KMS-11 (cell line): ENCODE measurements around the gene RAB31.

Source experiments
- H2AFZ ChIP-seq: fragments of 200-600 bp; sonication (generic); 2 replicates; pipeline ENCODE4 v1.6.1; 2016; ENCODE audit warnings: antibody characterized with exemption, mixed run types, low read depth
- H3K27ac ChIP-seq: fragments of 200-600 bp; sonication (generic); 2 replicates; pipeline ENCODE4 v1.6.1; 2016; ENCODE audit warnings: mild to moderate bottlenecking, mixed run types
- H3K27me3 ChIP-seq: fragments of 200-600 bp; sonication (generic); 2 replicates; pipeline ENCODE4 v1.6.1; 2017; ENCODE audit warnings: mild to moderate bottlenecking, low read depth, mixed run types, moderate library complexity; ENCODE audit not compliant: insufficient read depth
- H3K36me3 ChIP-seq: fragments of 200-600 bp; sonication (generic); 2 replicates; pipeline ENCODE4 v1.6.1; 2017; ENCODE audit warnings: mild to moderate bottlenecking, mixed run types; ENCODE audit not compliant: insufficient read depth
- H3K4me1 ChIP-seq: fragments of 200-600 bp; sonication (generic); 2 replicates; pipeline ENCODE4 v1.6.1; 2016; ENCODE audit warnings: mild to moderate bottlenecking, low read depth, mixed run types; ENCODE audit not compliant: poor library complexity, severe bottlenecking
- H3K4me2 ChIP-seq: fragments of 200-600 bp; sonication (generic); 2 replicates; pipeline ENCODE4 v1.7.0; 2016; ENCODE audit warnings: mild to moderate bottlenecking, mixed run types
- H3K4me3 ChIP-seq: fragments of 200-600 bp; sonication (generic); IDR thresholded peaks from 2 replicates; pipeline ENCODE4 v1.6.1; 2017; ENCODE audit warnings: low read depth, low read length, mixed read lengths; ENCODE audit not compliant: insufficient read depth
- H3K79me2 ChIP-seq: fragments of 200-600 bp; sonication (generic); 2 replicates; pipeline ENCODE4 v1.6.1; 2016; ENCODE audit warnings: low read depth, mixed run types; ENCODE audit not compliant: insufficient read depth
- H3K9ac ChIP-seq: fragments of 200-600 bp; sonication (generic); 2 replicates; pipeline ENCODE4 v1.6.1; 2016; ENCODE audit warnings: mild to moderate bottlenecking, mixed run types
- H4K20me1 ChIP-seq: fragments of 200-600 bp; sonication (generic); 2 replicates; pipeline ENCODE4 v1.6.1; 2016; ENCODE audit warnings: mild to moderate bottlenecking, mixed run types; ENCODE audit not compliant: insufficient read depth
- TF ChIP-seq, protein P1 (sequence below): fragments of 200-600 bp; sonication (generic); conservative IDR thresholded peaks from 2 replicates; pipeline ENCODE4 v1.6.1; 2017; ENCODE audit warnings: low read depth, mild to moderate bottlenecking, antibody characterized with exemption, low read length, moderate library complexity, mixed read lengths

The RAB31 gene

GRCh38 chr18:9746958-9747357 is 38.9 kb downstream of the RAB31 start:
- Histone ChIP-seq H3K4me2 (no peak overlapping the region), H3K27ac (no peak overlapping the region), H4K20me1 (no peaks in the 10 kb centered on the region), H3K27me3 (no peaks in the 10 kb centered on the region), H3K79me2 (no peaks in the 10 kb centered on the region), H3K4me3 (no peak overlapping the region), H3K36me3 (no peaks in the 10 kb centered on the region), H3K4me1 (no peaks in the 10 kb centered on the region), H2AFZ (no peak overlapping the region), H3K9ac (no peak overlapping the region)
- TF ChIP-seq, protein P1, sequence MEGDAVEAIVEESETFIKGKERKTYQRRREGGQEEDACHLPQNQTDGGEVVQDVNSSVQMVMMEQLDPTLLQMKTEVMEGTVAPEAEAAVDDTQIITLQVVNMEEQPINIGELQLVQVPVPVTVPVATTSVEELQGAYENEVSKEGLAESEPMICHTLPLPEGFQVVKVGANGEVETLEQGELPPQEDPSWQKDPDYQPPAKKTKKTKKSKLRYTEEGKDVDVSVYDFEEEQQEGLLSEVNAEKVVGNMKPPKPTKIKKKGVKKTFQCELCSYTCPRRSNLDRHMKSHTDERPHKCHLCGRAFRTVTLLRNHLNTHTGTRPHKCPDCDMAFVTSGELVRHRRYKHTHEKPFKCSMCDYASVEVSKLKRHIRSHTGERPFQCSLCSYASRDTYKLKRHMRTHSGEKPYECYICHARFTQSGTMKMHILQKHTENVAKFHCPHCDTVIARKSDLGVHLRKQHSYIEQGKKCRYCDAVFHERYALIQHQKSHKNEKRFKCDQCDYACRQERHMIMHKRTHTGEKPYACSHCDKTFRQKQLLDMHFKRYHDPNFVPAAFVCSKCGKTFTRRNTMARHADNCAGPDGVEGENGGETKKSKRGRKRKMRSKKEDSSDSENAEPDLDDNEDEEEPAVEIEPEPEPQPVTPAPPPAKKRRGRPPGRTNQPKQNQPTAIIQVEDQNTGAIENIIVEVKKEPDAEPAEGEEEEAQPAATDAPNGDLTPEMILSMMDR: no peak

GRCh38 chr18:9749611-9750010 is 41.5 kb downstream of the RAB31 start:
- TF ChIP-seq, protein P1: no peak
- Histone ChIP-seq H3K36me3 (no peaks in the 10 kb centered on the region), H4K20me1 (no peaks in the 10 kb centered on the region), H3K4me2 (no peak overlapping the region), H3K4me3 (no peak overlapping the region), H3K9ac (no peak overlapping the region), H3K79me2 (no peaks in the 10 kb centered on the region), H3K4me1 (no peaks in the 10 kb centered on the region), H3K27me3 (no peaks in the 10 kb centered on the region), H2AFZ (no peak overlapping the region), H3K27ac (no peak overlapping the region)

DNA sequence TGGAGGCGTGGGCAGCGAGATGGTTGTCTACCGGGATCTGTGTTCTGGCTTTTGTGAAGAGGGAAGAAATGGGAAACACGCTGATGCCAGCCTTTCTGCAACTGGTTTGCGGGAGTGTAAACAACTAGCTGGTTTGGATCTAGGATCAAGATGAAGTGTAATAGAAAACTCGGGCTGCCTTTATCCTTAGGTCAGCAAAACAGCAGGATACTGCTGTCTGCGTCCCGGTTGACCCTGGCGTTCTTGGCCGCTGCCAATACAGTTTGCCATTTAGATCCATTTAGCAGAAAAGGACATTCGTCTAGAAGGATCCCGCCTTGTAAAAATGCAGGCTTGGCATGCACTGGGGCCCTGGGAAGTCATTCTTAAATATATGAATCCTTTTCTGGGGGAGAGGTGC is 42.0 kb downstream of the RAB31 start:
- TF ChIP-seq, protein P1: no peak
- Histone ChIP-seq H3K4me1 (no peaks in the 10 kb centered on the region), H3K4me3 (no peak overlapping the region), H3K27me3 (no peaks in the 10 kb centered on the region), H2AFZ (no peak overlapping the region), H4K20me1 (no peaks in the 10 kb centered on the region), H3K79me2 (no peaks in the 10 kb centered on the region), H3K9ac (no peak overlapping the region), H3K27ac (no peak overlapping the region), H3K36me3 (no peaks in the 10 kb centered on the region), H3K4me2 (no peak overlapping the region)

GRCh38 chr18:9750606-9751304 is 42.7 kb downstream of the RAB31 start:
- no peak overlapping the region for H3K4me3 ChIP-seq
- H3K79me2 ChIP-seq: no peaks in the 10 kb centered on the region
- no peaks in the 10 kb centered on the region for H3K36me3 ChIP-seq
- H3K27ac ChIP-seq: no peak overlapping the region
- H2AFZ ChIP-seq: no peak overlapping the region
- H3K9ac ChIP-seq: no peak overlapping the region
- TF ChIP-seq, protein P1: no peak
- no peaks in the 10 kb centered on the region for H3K4me1 ChIP-seq
- H3K4me2 ChIP-seq: no peak overlapping the region
- no peaks in the 10 kb centered on the region for H4K20me1 ChIP-seq
- H3K27me3 ChIP-seq: no peaks in the 10 kb centered on the region
